NT2/D1 (cell line): ENCODE data around the gene KRTAP4-7.
"Not testable (repeated sequence)": the region's sequence is repeated elsewhere in the genome, so short reads cannot be mapped to it uniquely, and the experiment has no call there.

Source experiments
- SUZ12 ChIP-seq: IDR thresholded peaks from 2 replicates; pipeline ENCODE4 v1.6.1; 2011; ENCODE audit not compliant: insufficient read length, insufficient read depth; ENCODE audit errors: extremely low read depth
- YY1 ChIP-seq: IDR thresholded peaks from 2 replicates; pipeline ENCODE4 v1.6.1; 2011; ENCODE audit not compliant: insufficient read length, insufficient read depth

GRCh38 chr17:41084100-41084856 lies at the start of gene KRTAP4-7:
- not testable (repeated sequence) for TF ChIP-seq YY1, SUZ12
